Effector CD4-positive, alpha-beta T cell (primary cell): ENCODE measurements around the gene NECTIN2.
A peak's percentile ranks its signal among the peaks of the same experiment; 100 is the strongest.
"Not testable (repeated sequence)": the region's sequence is repeated elsewhere in the genome, so short reads cannot be mapped to it uniquely, and the experiment has no call there.

Source experiments
- DNase-seq: peaks from one replicate; pipeline ENCODE4 v3.0.0-alpha.2; 2020

Gene NECTIN2

DNA sequence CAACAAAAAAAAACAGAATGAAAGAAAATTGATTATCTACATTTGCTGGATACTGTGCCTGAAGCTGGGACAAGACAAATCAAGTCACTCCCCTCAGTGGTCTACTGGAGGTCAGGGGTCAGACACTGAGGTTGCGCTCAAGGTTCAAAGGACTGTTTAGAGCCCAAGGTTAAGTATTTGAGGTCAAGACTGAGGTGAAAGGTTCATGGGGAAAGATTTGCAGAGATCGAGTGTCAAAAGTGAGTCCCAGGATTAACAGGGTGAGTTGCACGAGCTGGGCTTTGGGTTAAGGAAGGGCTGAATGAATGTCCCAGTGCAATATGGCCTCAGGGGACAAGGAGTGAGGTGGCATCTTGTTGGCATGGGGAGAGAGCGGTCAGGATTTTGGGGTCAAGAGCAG, 41.6 kb downstream of the NECTIN2 start:
- no peak for DNase-seq

DNA sequence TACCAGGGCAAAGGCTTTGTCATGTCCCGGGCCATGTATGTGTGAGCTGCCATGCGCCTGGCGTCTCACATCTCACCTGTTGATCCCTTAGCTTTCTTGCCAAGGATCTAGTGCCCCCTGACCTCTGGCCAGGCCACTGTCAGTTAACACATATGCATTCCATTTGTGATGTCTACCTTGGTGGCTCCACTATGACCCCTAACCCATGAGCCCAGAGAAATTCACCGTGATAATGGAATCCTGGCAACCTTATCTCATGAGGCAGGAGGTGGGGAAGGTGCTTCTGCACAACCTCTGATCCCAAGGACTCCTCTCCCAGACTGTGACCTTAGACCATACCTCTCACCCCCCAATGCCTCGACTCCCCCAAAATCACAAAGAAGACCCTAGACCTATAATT, 42.2 kb downstream of the NECTIN2 start:
- DNase-seq, result not testable (repeated sequence)

DNA sequence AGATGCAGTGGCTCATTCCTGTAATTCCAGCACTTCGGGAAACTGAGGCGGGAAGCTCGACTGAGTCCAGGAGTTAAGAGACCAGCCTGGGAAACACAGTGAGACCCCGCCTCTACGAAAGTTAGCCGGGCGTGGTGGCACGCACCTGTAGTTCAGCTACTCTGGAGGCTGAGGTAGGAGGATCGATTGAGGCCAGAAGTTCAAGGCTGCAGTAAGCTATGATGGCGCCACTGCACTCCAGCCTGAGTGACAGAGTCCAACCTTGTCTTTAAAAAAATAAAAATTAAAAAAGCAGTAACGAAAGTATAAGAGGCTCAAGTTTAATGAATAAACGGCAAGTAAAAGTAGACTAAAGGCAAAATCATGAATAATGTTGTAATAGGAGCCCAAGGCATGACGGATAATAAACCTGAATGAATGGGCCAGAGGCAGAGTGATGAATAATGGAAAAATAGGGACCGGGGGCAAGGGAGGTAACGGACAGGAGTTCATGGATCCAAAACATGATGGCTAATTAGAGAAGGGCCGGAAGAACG, 43.8 kb downstream of the NECTIN2 start:
- DNase-seq, result no peak

DNA sequence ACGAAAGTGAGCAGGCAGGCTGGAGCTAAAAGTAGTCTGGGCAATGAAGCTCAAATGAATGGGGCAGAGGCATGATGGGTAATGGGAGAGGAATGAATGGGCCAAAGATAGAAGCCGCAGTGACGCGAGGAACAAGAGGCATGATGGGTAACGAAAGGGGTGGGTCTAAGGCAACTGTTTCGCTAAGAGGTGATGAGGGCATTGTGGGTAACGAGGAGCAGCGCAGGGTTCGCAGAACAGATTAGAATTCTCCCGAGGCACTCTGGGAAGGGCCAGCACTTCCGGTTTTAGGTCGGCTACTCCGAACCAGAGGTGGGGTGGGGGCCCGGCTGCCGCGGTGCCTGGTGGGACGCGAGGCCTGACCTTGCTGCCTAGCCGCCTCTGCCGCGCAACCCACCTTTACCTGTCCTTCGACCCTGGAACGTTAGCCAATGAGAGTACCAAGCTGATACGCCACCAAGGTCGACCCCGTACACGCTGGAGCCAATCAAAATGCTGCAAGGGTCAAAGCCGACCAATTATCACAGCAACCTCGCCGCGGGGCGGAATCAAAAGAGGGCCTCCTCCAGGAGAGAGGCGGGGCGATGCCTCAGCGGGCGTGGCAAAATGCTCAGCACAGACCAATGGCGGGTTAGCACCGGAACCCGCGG, 44.4 kb downstream of the NECTIN2 start:
- peak; percentile 100 for DNase-seq

DNA sequence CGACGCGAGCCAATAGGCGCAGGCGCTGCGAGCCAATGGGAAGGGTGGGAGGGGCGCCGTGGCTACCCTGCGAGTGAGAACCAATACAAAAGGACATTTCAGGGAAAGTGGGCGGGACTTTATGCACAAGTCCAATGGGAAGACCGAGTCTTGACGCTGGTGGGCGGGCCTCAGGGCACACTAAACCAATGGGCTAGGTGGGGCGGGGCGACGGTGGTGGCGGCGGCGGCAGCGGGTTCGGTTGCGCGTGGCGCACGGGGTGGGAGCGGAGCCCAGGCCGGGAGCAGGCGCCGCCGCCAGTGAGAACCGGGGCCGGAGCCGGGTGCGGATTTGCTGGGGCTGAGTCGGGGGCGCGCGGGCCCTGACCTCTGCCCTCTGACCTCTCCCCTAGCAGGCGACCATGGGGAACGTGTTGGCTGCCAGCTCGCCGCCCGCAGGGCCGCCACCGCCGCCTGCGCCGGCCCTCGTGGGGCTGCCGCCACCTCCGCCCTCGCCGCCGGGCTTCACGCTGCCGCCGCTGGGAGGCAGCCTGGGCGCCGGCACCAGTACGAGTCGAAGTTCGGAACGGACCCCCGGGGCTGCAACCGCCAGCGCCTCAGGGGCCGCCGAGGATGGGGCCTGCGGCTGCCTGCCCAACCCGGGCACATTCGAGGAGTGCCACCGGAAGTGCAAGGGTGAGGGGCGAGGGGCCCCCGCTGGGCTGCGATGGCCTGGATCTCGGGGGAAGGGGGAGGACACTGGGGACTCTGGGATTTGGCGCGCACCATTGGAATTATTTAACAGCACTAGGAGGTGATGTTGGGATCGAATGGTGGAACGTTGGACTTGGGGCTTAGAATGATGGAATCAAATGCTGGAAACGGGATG, 45.2 kb downstream of the NECTIN2 start, which contains the start of gene TOMM40:
TSS of gene TOMM40 (plus strand) at position 239 of the 867 bp plus-strand sequence. CDS start at position 401, 162 bp downstream.
- no peak for DNase-seq

DNA sequence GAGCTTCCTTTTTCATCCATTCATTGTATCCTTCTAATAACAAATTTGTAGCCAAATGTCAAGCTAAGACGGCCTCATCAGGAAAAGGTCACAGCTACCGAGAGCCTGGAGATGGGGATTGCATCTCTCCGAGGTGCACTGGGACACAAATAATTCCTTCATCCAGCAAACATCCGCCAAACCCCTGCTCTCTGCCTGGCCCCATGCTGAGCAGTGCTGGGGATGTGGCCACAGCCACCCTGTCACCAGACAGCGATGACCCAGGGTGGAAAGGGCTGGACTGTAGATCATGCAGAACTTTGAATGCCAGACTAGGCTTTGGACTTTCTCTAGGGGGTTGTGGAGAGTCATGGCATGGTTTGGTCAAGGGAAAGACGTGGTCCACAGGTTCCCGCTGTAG, 46.8 kb downstream of the NECTIN2 start:
- no peak for DNase-seq

DNA sequence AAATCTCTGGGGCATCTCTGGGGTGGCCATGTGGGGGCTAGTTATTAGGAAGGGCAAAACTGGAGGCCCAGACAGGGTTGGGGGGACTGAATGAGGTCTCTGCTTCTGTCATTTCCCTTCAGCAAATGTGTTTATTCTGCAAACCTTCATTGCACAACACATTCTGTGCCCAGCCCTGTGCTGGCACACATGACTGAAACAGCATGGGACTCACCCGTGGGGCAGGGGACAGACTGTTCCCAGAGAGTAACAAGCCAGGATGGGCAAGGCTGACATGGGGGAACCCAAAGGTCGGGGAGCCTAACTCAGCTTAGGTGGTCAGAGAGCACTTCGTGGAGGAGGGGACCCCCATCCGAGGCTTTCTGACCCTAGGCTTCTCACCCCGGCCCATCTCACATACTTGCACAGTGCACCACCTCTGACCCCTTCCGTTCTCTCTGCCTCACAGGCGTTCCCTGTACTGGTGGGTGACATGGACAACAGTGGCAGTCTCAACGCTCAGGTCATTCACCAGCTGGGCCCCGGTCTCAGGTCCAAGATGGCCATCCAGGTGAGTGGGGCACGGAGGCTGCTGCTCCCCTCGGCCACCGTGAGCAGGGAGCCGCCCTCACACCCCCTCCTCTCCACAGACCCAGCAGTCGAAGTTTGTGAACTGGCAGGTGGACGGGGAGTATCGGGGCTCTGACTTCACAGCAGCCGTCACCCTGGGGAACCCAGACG, 47.4 kb downstream of the NECTIN2 start:
- DNase-seq, result no peak

DNA sequence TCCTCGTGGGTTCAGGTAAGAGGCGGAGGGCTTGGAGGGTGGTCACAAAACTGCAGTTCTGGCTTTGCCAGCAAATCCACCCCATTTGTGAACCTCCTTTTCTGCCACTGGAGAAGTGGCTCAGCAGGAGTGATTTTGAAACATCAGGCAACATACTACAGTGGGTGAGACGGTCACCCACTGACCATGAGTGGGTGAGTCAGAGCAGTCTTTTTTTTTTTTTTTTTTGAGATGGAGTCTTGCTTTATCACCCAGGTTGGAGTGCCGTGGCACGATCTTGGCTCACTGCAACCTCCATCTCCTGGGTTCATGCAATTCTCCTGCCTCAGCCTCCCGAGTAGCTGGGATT, 47.9 kb downstream of the NECTIN2 start:
- no peak for DNase-seq

DNA sequence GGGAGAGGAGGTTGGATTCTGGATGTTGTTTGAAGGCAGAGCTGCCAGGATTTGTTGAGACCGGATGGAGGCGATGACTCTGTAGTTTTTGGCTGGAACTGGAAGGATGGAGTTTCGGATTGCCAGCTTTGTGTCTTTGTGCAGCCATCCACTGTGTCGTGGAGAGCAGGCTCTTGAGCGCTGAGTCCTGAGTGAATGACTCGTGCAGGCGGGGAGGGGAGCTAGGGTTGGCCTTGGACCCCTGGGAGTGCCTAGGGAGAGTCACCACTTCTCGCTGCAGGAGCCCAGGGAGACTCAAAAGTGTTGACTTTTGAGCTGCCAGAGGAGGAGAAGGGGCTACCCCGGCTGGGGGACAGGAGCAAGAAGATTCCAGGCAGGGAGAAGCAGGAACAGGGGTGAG, 48.8 kb downstream of the NECTIN2 start:
- no peak for DNase-seq

DNA sequence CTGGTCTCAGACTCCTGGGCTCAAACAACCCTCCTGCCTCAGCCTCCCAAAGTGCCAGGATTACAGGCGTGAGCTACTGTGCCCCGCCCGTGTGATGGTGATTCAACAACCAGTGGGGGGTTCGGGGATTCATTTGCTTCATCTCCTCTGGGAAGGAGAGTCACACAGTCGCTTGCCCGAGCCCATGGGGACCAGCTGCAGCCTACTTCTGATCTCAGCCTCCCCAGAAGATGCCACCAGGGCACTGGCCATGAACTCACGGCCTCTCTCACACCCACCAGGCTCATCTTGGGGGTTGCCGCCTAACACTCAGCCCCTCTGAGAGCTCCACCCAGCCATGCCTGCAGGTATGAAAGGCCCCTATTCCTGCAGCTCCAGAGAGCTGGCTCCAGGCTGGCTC, 51.7 kb downstream of the NECTIN2 start:
- DNase-seq, result no peak

DNA sequence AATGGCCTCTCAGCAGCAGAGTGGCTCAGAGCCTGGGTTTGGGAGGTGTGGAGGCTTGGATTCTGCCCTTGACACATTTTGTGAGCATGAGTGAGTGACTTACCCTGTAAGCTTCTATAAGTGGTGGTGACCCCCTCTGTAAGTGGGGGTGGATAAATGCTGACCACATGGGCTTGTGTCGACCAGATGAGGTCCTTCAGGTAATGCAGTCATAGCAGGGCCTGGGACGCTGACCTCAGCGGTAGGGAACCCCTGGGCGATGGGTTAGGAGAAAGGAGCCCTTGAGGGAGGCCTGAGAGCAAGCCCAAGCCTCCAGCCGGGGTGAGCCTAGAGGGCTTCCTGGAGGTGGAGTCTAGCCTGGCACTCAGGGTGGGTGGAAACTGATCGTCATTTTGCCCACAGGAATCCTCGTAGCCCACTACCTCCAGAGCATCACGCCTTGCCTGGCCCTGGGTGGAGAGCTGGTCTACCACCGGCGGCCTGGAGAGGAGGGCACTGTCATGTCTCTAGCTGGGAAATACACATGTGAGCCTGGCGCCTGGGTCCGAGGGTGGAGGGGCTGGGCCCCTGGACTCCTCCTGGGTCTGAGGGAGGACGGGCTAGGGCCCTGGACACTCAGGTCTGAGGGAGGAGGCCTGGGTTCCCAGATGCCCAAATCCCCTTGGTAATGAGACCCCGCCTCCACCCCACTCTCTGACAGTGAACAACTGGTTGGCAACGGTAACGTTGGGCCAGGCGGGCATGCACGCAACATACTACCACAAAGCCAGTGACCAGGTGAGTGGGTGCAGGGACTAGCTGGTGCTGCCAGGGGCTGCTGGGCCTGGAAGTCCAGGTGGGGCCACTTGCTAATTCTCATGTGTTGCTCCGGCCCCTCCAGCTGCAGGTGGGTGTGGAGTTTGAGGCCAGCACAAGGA, 54.5 kb downstream of the NECTIN2 start:
- no peak for DNase-seq

DNA sequence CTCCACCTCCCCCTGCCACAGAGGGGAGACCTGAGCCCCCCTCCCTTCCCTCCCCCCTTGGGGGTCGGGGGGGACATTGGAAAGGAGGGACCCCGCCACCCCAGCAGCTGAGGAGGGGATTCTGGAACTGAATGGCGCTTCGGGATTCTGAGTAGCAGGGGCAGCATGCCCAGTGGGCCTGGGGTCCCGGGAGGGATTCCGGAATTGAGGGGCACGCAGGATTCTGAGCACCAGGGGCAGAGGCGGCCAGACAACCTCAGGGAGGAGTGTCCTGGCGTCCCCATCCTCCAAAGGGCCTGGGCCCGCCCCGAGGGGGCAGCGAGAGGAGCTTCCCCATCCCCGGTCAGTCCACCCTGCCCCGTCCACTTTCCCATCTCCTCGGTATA, 57.1 kb downstream of the NECTIN2 start:
- DNase-seq, result no peak

DNA sequence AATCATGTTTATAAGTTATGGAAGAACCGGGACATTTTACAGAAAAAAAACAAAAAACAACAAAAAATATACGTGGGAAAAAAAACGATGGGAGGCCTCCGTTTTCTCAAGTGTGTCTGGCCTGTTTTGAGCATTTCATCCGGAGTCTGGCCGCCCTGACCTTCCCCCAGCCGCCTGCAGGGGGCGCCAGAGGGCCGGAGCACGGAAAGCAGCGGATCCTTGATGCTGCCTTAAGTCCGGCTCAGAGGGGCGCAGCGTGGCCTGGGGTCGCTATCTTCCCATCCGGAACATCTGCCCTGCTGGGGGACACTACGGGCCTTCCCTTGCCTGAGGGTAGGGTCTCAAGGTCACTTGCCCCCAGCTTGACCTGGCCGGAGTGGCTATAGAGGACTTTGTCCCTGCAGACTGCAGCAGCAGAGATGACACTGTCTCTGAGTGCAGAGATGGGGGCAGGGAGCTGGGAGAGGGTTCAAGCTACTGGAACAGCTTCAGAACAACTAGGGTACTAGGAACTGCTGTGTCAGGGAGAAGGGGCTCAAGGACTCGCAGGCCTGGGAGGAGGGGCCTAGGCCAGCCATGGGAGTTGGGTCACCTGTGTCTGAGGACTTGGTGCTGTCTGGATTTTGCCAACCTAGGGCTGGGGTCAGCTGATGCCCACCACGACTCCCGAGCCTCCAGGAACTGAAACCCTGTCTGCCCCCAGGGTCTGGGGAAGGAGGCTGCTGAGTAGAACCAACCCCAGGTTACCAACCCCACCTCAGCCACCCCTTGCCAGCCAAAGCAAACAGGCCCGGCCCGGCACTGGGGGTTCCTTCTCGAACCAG, 57.7 kb downstream of the NECTIN2 start:
- DNase-seq, result peak; percentile 68

DNA sequence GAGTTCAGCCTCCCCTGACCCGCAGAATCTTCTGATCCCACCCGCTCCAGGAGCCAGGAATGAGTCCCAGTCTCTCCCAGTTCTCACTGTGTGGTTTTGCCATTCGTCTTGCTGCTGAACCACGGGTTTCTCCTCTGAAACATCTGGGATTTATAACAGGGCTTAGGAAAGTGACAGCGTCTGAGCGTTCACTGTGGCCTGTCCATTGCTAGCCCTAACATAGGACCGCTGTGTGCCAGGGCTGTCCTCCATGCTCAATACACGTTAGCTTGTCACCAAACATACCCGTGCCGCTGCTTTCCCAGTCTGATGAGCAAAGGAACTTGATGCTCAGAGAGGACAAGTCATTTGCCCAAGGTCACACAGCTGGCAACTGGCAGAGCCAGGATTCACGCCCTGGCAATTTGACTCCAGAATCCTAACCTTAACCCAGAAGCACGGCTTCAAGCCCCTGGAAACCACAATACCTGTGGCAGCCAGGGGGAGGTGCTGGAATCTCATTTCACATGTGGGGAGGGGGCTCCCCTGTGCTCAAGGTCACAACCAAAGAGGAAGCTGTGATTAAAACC, 58.4 kb downstream of the NECTIN2 start:
- no peak for DNase-seq

DNA sequence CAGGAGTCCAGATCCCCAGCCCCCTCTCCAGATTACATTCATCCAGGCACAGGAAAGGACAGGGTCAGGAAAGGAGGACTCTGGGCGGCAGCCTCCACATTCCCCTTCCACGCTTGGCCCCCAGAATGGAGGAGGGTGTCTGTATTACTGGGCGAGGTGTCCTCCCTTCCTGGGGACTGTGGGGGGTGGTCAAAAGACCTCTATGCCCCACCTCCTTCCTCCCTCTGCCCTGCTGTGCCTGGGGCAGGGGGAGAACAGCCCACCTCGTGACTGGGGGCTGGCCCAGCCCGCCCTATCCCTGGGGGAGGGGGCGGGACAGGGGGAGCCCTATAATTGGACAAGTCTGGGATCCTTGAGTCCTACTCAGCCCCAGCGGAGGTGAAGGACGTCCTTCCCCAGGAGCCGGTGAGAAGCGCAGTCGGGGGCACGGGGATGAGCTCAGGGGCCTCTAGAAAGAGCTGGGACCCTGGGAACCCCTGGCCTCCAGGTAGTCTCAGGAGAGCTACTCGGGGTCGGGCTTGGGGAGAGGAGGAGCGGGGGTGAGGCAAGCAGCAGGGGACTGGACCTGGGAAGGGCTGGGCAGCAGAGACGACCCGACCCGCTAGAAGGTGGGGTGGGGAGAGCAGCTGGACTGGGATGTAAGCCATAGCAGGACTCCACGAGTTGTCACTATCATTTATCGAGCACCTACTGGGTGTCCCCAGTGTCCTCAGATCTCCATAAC, 59.5 kb downstream of the NECTIN2 start, which contains the start of gene APOE:
TSS of gene APOE (plus strand) at position 360 of the 724 bp plus-strand sequence. CDS start 829 bp downstream, outside the sequence.
- DNase-seq, result no peak

DNA sequence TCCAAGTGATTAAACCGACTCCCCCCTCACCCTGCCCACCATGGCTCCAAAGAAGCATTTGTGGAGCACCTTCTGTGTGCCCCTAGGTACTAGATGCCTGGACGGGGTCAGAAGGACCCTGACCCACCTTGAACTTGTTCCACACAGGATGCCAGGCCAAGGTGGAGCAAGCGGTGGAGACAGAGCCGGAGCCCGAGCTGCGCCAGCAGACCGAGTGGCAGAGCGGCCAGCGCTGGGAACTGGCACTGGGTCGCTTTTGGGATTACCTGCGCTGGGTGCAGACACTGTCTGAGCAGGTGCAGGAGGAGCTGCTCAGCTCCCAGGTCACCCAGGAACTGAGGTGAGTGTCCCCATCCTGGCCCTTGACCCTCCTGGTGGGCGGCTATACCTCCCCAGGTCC, 61.5 kb downstream of the NECTIN2 start:
- no peak for DNase-seq

DNA sequence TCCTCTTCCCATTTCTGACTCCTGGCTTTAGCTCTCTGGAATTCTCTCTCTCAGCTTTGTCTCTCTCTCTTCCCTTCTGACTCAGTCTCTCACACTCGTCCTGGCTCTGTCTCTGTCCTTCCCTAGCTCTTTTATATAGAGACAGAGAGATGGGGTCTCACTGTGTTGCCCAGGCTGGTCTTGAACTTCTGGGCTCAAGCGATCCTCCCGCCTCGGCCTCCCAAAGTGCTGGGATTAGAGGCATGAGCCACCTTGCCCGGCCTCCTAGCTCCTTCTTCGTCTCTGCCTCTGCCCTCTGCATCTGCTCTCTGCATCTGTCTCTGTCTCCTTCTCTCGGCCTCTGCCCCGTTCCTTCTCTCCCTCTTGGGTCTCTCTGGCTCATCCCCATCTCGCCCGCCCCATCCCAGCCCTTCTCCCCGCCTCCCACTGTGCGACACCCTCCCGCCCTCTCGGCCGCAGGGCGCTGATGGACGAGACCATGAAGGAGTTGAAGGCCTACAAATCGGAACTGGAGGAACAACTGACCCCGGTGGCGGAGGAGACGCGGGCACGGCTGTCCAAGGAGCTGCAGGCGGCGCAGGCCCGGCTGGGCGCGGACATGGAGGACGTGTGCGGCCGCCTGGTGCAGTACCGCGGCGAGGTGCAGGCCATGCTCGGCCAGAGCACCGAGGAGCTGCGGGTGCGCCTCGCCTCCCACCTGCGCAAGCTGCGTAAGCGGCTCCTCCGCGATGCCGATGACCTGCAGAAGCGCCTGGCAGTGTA, 62.2 kb downstream of the NECTIN2 start:
- no peak for DNase-seq

DNA sequence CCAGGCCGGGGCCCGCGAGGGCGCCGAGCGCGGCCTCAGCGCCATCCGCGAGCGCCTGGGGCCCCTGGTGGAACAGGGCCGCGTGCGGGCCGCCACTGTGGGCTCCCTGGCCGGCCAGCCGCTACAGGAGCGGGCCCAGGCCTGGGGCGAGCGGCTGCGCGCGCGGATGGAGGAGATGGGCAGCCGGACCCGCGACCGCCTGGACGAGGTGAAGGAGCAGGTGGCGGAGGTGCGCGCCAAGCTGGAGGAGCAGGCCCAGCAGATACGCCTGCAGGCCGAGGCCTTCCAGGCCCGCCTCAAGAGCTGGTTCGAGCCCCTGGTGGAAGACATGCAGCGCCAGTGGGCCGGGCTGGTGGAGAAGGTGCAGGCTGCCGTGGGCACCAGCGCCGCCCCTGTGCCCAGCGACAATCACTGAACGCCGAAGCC, 62.8 kb downstream of the NECTIN2 start:
- DNase-seq, result no peak

DNA sequence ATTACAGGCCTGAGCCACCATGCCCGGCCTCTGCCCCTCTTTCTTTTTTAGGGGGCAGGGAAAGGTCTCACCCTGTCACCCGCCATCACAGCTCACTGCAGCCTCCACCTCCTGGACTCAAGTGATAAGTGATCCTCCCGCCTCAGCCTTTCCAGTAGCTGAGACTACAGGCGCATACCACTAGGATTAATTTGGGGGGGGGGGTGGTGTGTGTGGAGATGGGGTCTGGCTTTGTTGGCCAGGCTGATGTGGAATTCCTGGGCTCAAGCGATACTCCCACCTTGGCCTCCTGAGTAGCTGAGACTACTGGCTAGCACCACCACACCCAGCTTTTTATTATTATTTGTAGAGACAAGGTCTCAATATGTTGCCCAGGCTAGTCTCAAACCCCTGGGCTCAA, 63.7 kb downstream of the NECTIN2 start:
- DNase-seq, result no peak
